H9 (cell line): Measurements from ENCODE around the gene IGF1R. TPM values are rescaled to one million over a fixed set of nuclear protein-coding genes. Genes with fewer than 3 reads are reported as not detected.

Experiments used
- DNase-seq: peaks from one replicate; pipeline ENCODE4 v3.0.0-alpha.2; 2017
- H2AFZ ChIP-seq: one replicate; pipeline ENCODE4 v1.6.1; 2013; ENCODE audit warnings: mild to moderate bottlenecking, low read length, control low read depth, moderate library complexity
- H2AK5ac ChIP-seq: 2 replicates; pipeline ENCODE4 v1.6.1; 2013; ENCODE audit warnings: low read length, control low read depth, mixed read lengths; ENCODE audit not compliant: insufficient read length
- H2BK120ac ChIP-seq: one replicate; pipeline ENCODE4 v1.6.1; 2013; ENCODE audit warnings: low read depth, mild to moderate bottlenecking, low read length, control low read depth, inconsistent platforms; ENCODE audit not compliant: poor library complexity, severe bottlenecking
- H2BK12ac ChIP-seq: 2 replicates; pipeline ENCODE4 v1.6.1; 2013; ENCODE audit warnings: low read length, control low read depth, mixed read lengths, low read depth; ENCODE audit not compliant: insufficient read length
- H2BK15ac ChIP-seq: 2 replicates; pipeline ENCODE4 v1.6.1; 2013; ENCODE audit warnings: low read depth, low read length, control low read depth
- H2BK20ac ChIP-seq: one replicate; pipeline ENCODE4 v1.6.1; 2013; ENCODE audit warnings: low read depth, mild to moderate bottlenecking, low read length, control low read depth, inconsistent platforms; ENCODE audit not compliant: poor library complexity, severe bottlenecking
- H2BK5ac ChIP-seq: 2 replicates; pipeline ENCODE4 v1.6.1; 2013; ENCODE audit warnings: low read length, control low read depth, mixed read lengths; ENCODE audit not compliant: insufficient read length
- H3K14ac ChIP-seq: 2 replicates; pipeline ENCODE4 v1.6.1; 2013; ENCODE audit warnings: low read length, control low read depth; ENCODE audit not compliant: insufficient read depth
- H3K18ac ChIP-seq: 2 replicates; pipeline ENCODE4 v1.6.1; 2013; ENCODE audit warnings: low read depth, mild to moderate bottlenecking, mixed read lengths, low read length, control low read depth; ENCODE audit not compliant: insufficient read length
- H3K23ac ChIP-seq: 2 replicates; pipeline ENCODE4 v1.6.1; 2013; ENCODE audit warnings: low read length, control low read depth, mixed read lengths, low read depth; ENCODE audit not compliant: insufficient read length
- H3K23me2 ChIP-seq: 2 replicates; pipeline ENCODE4 v1.6.1; 2013; ENCODE audit warnings: low read depth, mild to moderate bottlenecking, mixed read lengths, low read length, control low read depth; ENCODE audit not compliant: insufficient read length, poor library complexity, severe bottlenecking
- H3K27ac ChIP-seq: 2 replicates; pipeline ENCODE4 v1.5.1; 2013; ENCODE audit warnings: low read length, control low read depth, mixed read lengths, low read depth; ENCODE audit not compliant: insufficient read length
- H3K27me3 ChIP-seq: 2 replicates; pipeline ENCODE4 v1.6.1; 2013; ENCODE audit warnings: low read length, control low read depth, inconsistent platforms; ENCODE audit not compliant: insufficient read depth
- H3K4ac ChIP-seq: 2 replicates; pipeline ENCODE4 v1.6.1; 2013; ENCODE audit warnings: low read depth, mild to moderate bottlenecking, control low read depth, inconsistent platforms, low read length, moderate library complexity
- H3K4me1 ChIP-seq: 2 replicates; pipeline ENCODE4 v1.6.1; 2013; ENCODE audit warnings: low read length, control low read depth, inconsistent platforms; ENCODE audit not compliant: insufficient read depth
- H3K4me2 ChIP-seq: 2 replicates; pipeline ENCODE4 v1.6.1; 2013; ENCODE audit warnings: low read length, control low read depth, mixed read lengths; ENCODE audit not compliant: insufficient read length, insufficient read depth
- H3K56ac ChIP-seq: 2 replicates; pipeline ENCODE4 v1.6.1; 2013; ENCODE audit warnings: low read depth, mild to moderate bottlenecking, mixed read lengths, low read length, control low read depth; ENCODE audit not compliant: insufficient read length
- H3K79me1 ChIP-seq: 2 replicates; pipeline ENCODE4 v1.6.1; 2013; ENCODE audit warnings: low read depth, mild to moderate bottlenecking, moderate library complexity, low read length, control low read depth, inconsistent platforms; ENCODE audit not compliant: insufficient read depth, poor library complexity, severe bottlenecking
- H3K79me2 ChIP-seq: 2 replicates; pipeline ENCODE4 v1.6.1; 2013; ENCODE audit warnings: low read length, control low read depth, inconsistent platforms; ENCODE audit not compliant: insufficient read depth
- H3K9ac ChIP-seq: 2 replicates; pipeline ENCODE4 v1.6.1; 2013; ENCODE audit warnings: low read length, control low read depth, mixed read lengths; ENCODE audit not compliant: insufficient read length; ENCODE audit errors: extremely low read depth
- H3K9me3 ChIP-seq: one replicate; pipeline ENCODE4 v1.6.1; 2013; ENCODE audit warnings: low read depth, low read length, inconsistent platforms; ENCODE audit not compliant: control insufficient read depth
- H3T11ph ChIP-seq: one replicate; pipeline ENCODE4 v1.6.1; 2013; ENCODE audit warnings: mild to moderate bottlenecking, low read length, control low read depth, inconsistent platforms
- H4K20me1 ChIP-seq: one replicate; pipeline ENCODE4 v1.6.1; 2013; ENCODE audit not compliant: control insufficient read depth, insufficient read length, insufficient read depth
- H4K5ac ChIP-seq: 2 replicates; pipeline ENCODE4 v1.6.1; 2013; ENCODE audit warnings: low read depth, mild to moderate bottlenecking, mixed read lengths, low read length, control low read depth; ENCODE audit not compliant: insufficient read length
- H4K8ac ChIP-seq: replicated peaks from 2 replicates; pipeline ENCODE4 v1.6.1; 2013; ENCODE audit warnings: low read length, control low read depth, mixed read lengths, low read depth; ENCODE audit not compliant: insufficient read length
- H4K91ac ChIP-seq: 2 replicates; pipeline ENCODE4 v1.6.1; 2013; ENCODE audit warnings: low read depth, mild to moderate bottlenecking, moderate library complexity, mixed read lengths, low read length, control low read depth; ENCODE audit not compliant: insufficient read length
- H3K27ac Mint-ChIP-seq, 3 experiments: 2 replicates in 2 of 3; 3 replicates in 1 of 3; pipeline ENCODE4 v1.8.0; 2020 to 2021; ENCODE audit warnings: mixed read lengths in 3 of 3, mild to moderate bottlenecking in 1 of 3, moderate library complexity in 1 of 3
- H3K27me3 Mint-ChIP-seq: 2 replicates; pipeline ENCODE4 v1.8.0; 2021; ENCODE audit warnings: low read depth, mild to moderate bottlenecking, moderate library complexity, mixed read lengths
- H3K36me3 Mint-ChIP-seq, 3 experiments: 2 replicates in 2 of 3; 3 replicates in 1 of 3; pipeline ENCODE4 v1.8.0; 2020 to 2021; ENCODE audit warnings: low read depth in 3 of 3, mixed read lengths in 3 of 3; ENCODE audit not compliant: insufficient read depth in 1 of 3
- H3K4me1 Mint-ChIP-seq, 2 experiments: 2 replicates each; pipeline ENCODE4 v1.8.0; 2020; ENCODE audit warnings: mixed read lengths in 2 of 2
- H3K4me3 Mint-ChIP-seq, 2 experiments: 2 replicates in 1 of 2; 3 replicates in 1 of 2; pipeline ENCODE4 v1.8.0; 2020 to 2021; ENCODE audit warnings: mild to moderate bottlenecking in 2 of 2, mixed read lengths in 2 of 2, moderate library complexity in 1 of 2
- H3K9me3 Mint-ChIP-seq, 2 experiments: 2 replicates in 1 of 2; 3 replicates in 1 of 2; pipeline ENCODE4 v1.8.0; 2020; ENCODE audit warnings: mild to moderate bottlenecking in 2 of 2, mixed read lengths in 2 of 2, moderate library complexity in 1 of 2
- WGBS: extraction: QIAGEN DNeasy Blood & Tissue Kit; methylation state at CpG from one replicate; pipeline ENCODE4 v1.1.7; 2013; ENCODE audit warnings: missing lambda C conversion rate, low lambda C conversion rate, mixed read lengths; ENCODE audit not compliant: insufficient read length; ENCODE audit errors: extremely low coverage; 5-methylcytosine and 5-hydroxymethylcytosine counted together
- total RNA-seq: library from RNA; stranded (reverse); gene quantifications from 2 replicates; pipeline ENCODE4 v1.2.1, GENCODE V29; 2021
- TF ChIP-seq, protein P1 (sequence below): fragments of 200-600 bp; sonication (generic); conservative IDR thresholded peaks from 3 replicates; pipeline ENCODE4 v1.8.0; 2021; ENCODE audit warnings: antibody characterized with exemption, mild to moderate bottlenecking

Gene IGF1R
- total RNA-seq, 1 experiment from 2014 or later, result 70.0 TPM

DNA sequence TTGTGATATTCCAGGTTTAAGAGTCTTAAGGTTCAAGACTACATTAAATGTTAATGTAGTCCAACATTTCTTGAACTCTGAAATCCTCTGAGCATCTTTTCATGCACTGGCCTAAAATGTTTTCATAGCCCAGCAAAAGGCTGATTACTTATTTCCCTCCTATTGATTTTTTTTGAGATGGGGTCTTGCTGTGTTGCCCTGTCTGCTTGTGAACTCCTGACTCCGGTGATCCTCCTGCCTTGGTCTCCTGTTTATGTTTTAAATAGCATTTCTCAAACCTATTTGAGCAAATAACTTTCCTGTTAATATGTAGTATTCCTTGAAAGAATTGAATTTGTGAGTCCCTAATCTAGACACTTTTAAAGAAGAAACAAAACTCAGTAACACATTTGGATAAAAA lies 133.5 kb downstream of the IGF1R start:
- Histone ChIP-seq H3K4me2 (no peak overlapping the region), H2BK5ac (no peak overlapping the region), H4K20me1 (no peaks in the 10 kb centered on the region), H3K79me2 (peaks cover 10% of the 10 kb centered on the region; the same call in 1 of the 2 replicates), H3T11ph (no peak overlapping the region), H2AK5ac (no peak overlapping the region), H3K23me2 (no peaks in the 10 kb centered on the region), H3K4ac (no peak overlapping the region), H3K27ac (no peak overlapping the region), H2AFZ (no peak overlapping the region), H3K79me1 (peaks cover 5% of the 10 kb centered on the region), H4K91ac (no peak overlapping the region), H2BK120ac (no peak overlapping the region), H3K14ac (no peak overlapping the region), H3K27me3 (no peaks in the 10 kb centered on the region), H2BK20ac (no peak overlapping the region), H4K8ac (no peak overlapping the region), H3K9ac (no peak overlapping the region), H3K18ac (no peak overlapping the region), H3K56ac (no peak overlapping the region), H2BK12ac (no peak overlapping the region), H2BK15ac (no peak overlapping the region), H3K9me3 (no peaks in the 10 kb centered on the region), H3K23ac (no peak overlapping the region), H4K5ac (no peak overlapping the region), H3K4me1 (peaks cover 12% of the 10 kb centered on the region; the same call in 1 of the 2 replicates)
- H3K27ac Mint-ChIP-seq, result peak overlapping the region in 1 of 3 experiments; percentile 5; a peak in 1 of 7 replicates
- no peaks in the 10 kb centered on the region; a peak in 2 of 7 replicates for H3K36me3 Mint-ChIP-seq
- peaks cover 55 to 57% of the 10 kb centered on the region in 2 experiments for H3K4me1 Mint-ChIP-seq
- H3K9me3 Mint-ChIP-seq, result no peaks in the 10 kb centered on the region
- no peak overlapping the region for H3K4me3 Mint-ChIP-seq
- no CpG with 5 or more reads among the region's 1 CpG for WGBS
- no peak for DNase-seq
- TF ChIP-seq, protein P1, sequence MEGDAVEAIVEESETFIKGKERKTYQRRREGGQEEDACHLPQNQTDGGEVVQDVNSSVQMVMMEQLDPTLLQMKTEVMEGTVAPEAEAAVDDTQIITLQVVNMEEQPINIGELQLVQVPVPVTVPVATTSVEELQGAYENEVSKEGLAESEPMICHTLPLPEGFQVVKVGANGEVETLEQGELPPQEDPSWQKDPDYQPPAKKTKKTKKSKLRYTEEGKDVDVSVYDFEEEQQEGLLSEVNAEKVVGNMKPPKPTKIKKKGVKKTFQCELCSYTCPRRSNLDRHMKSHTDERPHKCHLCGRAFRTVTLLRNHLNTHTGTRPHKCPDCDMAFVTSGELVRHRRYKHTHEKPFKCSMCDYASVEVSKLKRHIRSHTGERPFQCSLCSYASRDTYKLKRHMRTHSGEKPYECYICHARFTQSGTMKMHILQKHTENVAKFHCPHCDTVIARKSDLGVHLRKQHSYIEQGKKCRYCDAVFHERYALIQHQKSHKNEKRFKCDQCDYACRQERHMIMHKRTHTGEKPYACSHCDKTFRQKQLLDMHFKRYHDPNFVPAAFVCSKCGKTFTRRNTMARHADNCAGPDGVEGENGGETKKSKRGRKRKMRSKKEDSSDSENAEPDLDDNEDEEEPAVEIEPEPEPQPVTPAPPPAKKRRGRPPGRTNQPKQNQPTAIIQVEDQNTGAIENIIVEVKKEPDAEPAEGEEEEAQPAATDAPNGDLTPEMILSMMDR, result no peak
- H3K27me3 Mint-ChIP-seq, result no peaks in the 10 kb centered on the region
